ENCODE results near the gene IGFBP4.

DNA sequence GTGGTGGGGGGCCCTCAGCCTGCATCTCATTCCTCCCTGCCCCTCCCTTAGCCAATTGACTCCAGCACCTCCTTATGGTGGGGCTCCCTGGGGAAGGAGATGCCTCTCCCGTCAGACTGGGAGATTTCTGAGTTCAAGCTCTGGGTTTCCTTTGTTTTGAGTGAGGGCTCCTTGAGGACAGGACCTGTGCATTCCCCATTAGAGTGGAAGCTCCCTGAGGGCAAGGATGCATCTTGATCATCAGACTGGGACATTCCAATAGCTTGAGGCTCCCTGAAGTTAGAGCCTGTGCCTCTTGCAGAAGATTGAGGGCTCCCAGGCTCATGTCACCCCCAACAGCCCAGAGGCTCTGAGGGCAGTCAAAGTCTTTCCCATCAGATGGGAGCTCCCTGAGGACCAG is 34.5 kb downstream of the IGFBP4 start:
- TF ChIP-seq POLR2A (IDR thresholded peaks at IDR 0.05; ENCODE audit: low read depth, low read length): no peak
- no peak for TF ChIP-seq TAF1 (IDR thresholded peaks at IDR 0.05; ENCODE audit: borderline replicate concordance, low read depth, low read length)
- TF ChIP-seq POLR2AphosphoS5 (IDR thresholded peaks at IDR 0.05; ENCODE audit: low read depth, low read length): no peak

Measured in GM12892 (cell line).